NCI-H2171 treated with DMSO at 0.1 percent for 48 hours (cell line): ENCODE measurements around the gene RPL7A.
"Not testable (repeated sequence)": the region's sequence is repeated elsewhere in the genome, so short reads cannot be mapped to it uniquely, and the experiment has no call there.

Source experiments
- DNase-seq: peaks from one replicate; lab custom pipeline; 2025; lab: John Stamatoyannopoulos, UW

The RPL7A gene

GRCh38 chr9:133389025-133389557 is 41.1 kb downstream of the RPL7A start:
- no peak for DNase-seq

GRCh38 chr9:133389562-133389961 is 41.5 kb downstream of the RPL7A start:
- no peak for DNase-seq

GRCh38 chr9:133390713-133391112 is 42.7 kb downstream of the RPL7A start:
- no peak for DNase-seq

- DNase-seq: not testable (repeated sequence)
Measured at GRCh38 chr9:133391449-133391848, 43.4 kb downstream of the RPL7A start.

GRCh38 chr9:133392308-133392707 is 44.3 kb downstream of the RPL7A start:
- not testable (repeated sequence) for DNase-seq

- no peak for DNase-seq
Measured at GRCh38 chr9:133393399-133393798, 45.4 kb downstream of the RPL7A start.

GRCh38 chr9:133394687-133395271 is 46.8 kb downstream of the RPL7A start:
- DNase-seq: no peak

- DNase-seq: no peak
Measured at GRCh38 chr9:133396952-133397351, 48.9 kb downstream of the RPL7A start.

GRCh38 chr9:133397370-133397769 is 49.4 kb downstream of the RPL7A start:
- DNase-seq: no peak

GRCh38 chr9:133397895-133398294 is 49.9 kb downstream of the RPL7A start:
- no peak for DNase-seq

GRCh38 chr9:133400292-133400691 is 52.3 kb downstream of the RPL7A start:
- no peak for DNase-seq
